ENCODE measurements around the gene TSGA10IP.

GRCh38 chr11:66008095-66008467, 62.8 kb downstream of the TSGA10IP start:
- no peak for TF ChIP-seq CTCF (IDR thresholded peaks at IDR 0.05)
- no peak for TF ChIP-seq EZH2 (IDR thresholded peaks at IDR 0.05; ENCODE audit: borderline replicate concordance, insufficient read depth, low read depth, low read length, poor library complexity, severe bottlenecking)

All from B cell (primary cell).